RCC 7860 (cell line): ENCODE data around the gene CCDC40.
"Not testable (repeated sequence)": the region's sequence is repeated elsewhere in the genome, so short reads cannot be mapped to it uniquely, and the experiment has no call there.

Experiments used
- DNase-seq: peaks from one replicate; pipeline ENCODE4 v3.0.0-alpha.2; 2015; ENCODE audit warnings: low spot score
- FAIRE-seq: peaks from 2 replicates; lab custom pipeline; 2012; peaks lifted over from hg19 to GRCh38; lab: Jason Lieb, UNC

Gene CCDC40, protein sequence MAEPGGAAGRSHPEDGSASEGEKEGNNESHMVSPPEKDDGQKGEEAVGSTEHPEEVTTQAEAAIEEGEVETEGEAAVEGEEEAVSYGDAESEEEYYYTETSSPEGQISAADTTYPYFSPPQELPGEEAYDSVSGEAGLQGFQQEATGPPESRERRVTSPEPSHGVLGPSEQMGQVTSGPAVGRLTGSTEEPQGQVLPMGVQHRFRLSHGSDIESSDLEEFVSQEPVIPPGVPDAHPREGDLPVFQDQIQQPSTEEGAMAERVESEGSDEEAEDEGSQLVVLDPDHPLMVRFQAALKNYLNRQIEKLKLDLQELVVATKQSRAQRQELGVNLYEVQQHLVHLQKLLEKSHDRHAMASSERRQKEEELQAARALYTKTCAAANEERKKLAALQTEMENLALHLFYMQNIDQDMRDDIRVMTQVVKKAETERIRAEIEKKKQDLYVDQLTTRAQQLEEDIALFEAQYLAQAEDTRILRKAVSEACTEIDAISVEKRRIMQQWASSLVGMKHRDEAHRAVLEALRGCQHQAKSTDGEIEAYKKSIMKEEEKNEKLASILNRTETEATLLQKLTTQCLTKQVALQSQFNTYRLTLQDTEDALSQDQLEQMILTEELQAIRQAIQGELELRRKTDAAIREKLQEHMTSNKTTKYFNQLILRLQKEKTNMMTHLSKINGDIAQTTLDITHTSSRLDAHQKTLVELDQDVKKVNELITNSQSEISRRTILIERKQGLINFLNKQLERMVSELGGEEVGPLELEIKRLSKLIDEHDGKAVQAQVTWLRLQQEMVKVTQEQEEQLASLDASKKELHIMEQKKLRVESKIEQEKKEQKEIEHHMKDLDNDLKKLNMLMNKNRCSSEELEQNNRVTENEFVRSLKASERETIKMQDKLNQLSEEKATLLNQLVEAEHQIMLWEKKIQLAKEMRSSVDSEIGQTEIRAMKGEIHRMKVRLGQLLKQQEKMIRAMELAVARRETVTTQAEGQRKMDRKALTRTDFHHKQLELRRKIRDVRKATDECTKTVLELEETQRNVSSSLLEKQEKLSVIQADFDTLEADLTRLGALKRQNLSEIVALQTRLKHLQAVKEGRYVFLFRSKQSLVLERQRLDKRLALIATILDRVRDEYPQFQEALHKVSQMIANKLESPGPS

DNA sequence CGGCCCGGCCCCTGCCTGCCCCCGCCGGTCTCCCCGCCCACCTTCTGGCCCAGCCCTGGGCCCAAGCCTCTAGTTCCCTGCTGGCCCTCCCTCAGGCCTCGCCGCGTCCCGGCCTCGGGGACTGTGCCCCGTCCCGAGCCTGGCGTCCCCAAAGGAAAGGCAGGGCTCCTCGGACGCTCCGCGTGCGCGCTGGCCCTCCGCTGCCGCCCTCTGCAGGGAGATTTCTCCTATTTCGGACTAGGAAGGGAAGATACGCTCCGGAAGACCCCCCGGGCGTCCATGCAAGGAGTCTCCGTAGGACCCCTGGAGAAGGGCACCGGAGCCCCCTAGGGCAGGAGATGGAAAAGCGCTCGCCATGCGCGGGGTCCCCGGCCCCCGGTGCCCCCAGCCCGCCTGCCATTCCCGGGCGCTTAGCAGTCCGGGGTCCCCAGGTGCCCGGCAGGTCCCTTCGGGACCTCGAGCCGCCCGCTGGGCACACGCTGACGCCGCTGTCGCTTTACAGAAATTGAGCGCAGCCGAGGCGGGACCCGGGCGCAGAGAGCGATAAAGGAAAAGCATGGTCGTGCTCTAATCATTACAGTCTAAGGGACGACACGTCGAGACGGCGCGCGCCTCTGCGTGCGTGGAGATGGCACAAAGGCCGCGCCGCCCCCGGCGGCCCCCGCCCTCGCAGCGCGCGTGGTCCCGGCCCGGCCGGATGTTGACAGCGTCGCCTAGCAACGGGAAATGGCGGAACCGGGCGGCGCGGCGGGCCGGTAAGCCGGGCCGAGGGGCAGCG is at the start of gene CCDC40:
Gene CCDC40 (plus strand): TSS at position 706 of the 778 bp plus-strand sequence. CDS start 21 bp downstream, at position 727.
- peak; percentile 65 for DNase-seq
- FAIRE-seq: no peak

DNA sequence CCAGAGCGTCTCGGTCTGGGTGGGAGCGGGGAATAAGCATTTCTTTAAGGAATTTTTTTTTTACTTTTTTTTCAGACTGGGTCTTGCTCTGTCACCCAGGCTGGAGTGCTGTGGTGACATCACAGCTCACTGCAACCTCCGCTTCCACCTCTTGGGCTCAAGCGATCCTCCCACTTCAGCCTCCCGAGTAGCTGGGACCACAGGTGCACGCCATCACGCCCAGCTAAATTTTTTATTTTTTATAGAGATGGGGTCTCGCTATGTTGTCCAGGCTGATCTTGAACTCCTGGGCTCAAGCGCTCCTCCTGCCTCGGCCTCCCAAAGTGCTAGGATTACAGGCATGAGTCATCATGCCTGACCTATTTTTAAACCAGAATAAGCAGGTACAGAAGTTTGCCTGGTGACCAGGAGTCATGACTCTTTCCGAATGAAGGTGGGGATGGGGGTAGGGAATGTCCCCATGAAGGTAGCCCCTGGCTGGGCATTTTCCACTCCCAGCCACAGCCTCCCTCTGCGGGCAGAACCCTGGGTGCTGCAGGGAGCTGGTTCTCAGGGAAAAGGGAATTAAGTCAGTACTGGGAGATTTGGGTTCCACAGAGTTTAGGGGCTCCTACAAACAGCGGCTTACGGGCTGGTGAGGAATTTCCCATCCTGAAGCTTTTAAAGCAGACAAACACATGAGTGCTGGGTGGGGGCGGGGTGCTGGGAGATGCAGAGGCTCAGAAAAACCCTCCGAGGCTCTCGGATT is 49.1 kb upstream of the CCDC40 start:
- no peak for DNase-seq

GRCh38 chr17:79987935-79988184 is 48.6 kb upstream of the CCDC40 start:
- no peak for FAIRE-seq
- no peak for DNase-seq

More for the DNA sequence above, 49.1 kb upstream of the CCDC40 start:
- FAIRE-seq: no peak

DNA sequence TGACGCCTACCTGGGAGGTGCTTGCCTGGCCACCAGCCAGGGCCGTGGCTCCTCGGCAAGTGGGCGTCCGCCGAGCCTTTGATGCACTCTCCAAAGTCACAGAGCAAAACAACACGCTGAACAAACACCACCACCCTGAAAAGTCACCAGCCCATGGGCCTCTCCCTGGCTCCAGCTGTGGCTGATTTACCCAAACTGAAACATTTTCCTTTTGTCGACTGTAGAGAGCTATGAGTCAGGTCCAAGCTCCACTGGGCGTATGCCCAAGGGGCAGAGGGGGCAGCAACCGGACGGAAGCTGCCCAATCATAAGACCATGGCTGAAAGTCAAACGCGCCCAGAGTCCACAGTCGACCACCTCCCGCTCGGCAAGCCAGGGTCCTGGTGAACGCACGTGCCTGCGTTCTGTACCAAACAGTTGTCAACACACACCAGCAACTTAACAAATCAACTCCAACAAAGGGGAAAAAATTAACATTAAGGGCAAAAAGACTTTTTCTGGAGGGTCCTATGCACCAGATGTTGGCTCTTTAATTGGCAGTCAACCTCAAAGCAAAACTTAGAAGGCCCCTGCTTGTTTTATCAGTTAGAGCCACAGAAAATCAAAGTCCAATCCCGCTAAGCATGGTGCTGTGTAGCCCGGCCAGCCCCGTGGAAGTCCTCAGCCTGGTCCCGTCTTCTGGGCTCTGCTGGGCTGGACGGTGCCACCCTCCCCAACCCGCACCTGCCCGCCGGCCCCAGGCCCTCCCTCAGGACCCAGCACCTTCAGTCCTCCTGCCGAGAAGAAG is 48.1 kb upstream of the CCDC40 start:
- FAIRE-seq (no peak), DNase-seq (peak; percentile 21)

GRCh38 chr17:79989106-79989835 is 47.2 kb upstream of the CCDC40 start:
- FAIRE-seq (no peak), DNase-seq (no peak)

- DNase-seq: no peak
- FAIRE-seq: no peak
These were observed 46.3 kb upstream of the CCDC40 start for GRCh38 chr17:79990051-79990592.

- DNase-seq (no peak), FAIRE-seq (no peak)
These were observed 45.7 kb upstream of the CCDC40 start for GRCh38 chr17:79990704-79991103.

DNA sequence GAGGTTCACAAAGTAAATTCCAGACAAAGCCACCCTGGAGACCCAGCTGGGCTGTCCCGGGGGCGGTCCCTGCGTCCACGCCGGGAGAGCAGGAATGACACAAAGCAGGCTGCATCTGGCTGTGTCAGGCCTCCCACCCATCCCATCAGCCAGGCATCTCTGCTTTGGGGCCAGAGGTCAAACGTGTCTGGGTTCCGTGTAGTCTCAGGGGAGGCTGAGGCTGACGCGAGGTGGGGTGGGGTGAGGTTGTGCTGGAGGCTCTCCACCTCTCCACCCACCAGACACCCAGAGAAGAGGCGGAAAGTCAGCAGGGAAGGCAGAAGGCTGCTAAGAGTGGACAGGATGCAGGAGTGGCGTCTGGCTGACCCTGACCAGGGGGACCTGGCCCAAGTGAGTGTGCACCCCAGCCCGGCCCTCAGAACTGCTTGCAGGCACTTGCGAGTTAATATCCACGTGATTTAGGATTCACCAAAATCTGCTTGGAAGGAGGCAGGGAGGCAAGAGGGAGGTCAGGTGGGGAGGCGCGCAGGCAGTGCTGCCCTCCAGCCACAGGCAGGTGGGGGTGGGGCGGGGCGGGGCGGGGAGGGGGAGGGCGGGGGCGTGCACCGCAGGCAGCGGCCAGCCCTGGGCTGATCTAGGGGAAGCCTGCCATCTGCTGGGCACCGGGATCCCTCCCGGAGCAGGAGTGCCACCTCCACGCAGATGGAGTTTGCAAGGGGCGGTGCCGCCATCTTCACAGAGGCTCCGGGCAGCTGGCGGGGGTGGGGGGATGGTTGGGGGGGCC is 45.1 kb upstream of the CCDC40 start:
- FAIRE-seq (no peak), DNase-seq (peak; percentile 45)

- DNase-seq: no peak
- no peak for FAIRE-seq
These were observed 44.4 kb upstream of the CCDC40 start for GRCh38 chr17:79991924-79992648.

DNA sequence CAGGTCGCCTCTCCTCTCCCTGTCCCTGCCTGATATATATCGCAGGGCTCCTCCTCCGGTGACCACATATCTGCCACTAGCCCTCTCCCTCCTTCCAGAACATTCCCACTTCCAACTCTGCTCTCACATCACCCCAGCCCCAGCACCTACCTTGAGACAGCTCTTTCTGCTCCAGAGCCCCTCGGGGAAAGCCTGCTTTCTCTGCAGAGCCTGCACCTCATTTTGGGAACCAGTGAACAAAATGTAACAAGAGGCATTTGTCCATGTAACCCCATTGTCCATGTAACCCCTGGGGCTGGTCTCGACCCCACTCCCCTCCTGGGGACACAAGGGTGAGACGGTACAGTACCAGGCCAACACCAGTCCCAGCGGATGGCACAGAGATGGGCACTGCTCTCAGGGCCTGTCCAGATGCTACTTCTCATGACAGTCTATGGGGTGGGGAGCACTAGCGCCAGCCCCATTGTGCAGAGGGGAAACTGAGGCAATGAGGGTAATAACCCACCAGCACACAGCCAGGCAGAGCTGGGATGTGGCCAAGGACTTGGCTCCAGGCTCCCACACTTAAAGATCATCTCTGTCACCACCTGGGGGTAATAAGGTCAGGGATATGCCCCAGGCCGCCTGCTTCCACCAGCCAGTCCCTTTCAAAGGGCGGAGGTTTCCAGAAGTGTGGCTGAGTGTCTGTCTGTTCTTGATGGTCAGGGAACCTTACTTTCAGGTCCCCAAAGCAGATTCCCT is 43.6 kb upstream of the CCDC40 start:
- FAIRE-seq: no peak

DNA sequence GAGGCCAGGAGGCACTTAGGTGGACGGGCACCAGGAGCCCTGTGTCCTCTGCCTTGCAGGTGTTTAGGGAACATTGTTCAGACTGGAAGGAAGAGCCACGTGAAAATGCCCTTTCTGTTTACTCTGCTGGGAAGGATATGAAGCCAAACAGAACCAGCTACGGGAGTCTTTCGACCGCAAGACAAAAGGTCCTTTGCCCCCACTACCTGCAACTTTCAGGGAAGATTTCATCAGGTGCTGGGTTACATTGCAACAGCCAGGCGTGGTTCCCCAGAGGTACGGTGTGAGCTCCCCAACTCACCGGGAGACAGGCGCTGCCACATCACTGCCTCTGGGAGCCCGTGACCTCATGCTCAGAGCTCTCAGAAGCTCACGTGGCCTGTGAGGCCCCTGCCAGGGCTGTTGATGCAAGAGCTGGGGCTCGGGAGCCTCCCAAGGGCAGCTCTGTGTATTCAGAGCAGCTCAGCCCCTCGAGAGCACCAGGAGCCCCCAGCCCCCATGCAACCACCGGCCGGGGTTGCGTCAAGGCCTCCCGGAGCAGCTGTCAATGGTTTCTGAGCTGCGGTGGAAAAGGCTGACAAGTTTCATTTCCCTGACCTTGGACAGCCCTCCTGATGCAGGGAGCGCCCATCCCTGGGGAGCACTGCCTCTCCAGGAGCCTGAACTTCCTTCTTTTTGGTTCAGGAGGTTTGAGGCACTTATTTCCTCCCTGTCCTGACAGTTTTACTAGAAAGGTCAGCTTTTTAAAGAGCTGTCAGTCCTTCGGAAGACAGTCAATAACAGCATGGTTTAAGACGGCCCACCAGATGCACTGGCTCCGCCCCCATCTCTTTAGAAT is 42.8 kb upstream of the CCDC40 start:
- DNase-seq (no peak), FAIRE-seq (no peak)

More for the DNA sequence above, 43.6 kb upstream of the CCDC40 start:
- no peak for DNase-seq

DNA sequence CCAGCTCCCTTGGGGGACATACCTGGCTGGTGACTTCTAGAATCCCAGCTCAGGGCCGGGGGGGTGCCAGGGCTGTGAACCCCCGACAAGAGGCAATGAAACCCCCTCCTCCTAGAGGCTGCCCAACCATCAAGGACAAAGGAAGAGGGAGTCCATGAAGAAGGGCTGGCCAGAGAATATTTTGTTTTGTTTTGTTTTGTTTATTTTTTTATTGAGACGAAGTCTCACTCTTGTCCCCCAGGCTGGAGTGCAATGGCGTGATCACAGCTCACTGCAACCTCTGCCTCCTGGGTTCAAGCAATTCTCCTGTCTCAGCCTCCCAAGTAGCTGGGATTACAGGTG is 42.2 kb upstream of the CCDC40 start:
- not testable (repeated sequence) for FAIRE-seq, DNase-seq

DNA sequence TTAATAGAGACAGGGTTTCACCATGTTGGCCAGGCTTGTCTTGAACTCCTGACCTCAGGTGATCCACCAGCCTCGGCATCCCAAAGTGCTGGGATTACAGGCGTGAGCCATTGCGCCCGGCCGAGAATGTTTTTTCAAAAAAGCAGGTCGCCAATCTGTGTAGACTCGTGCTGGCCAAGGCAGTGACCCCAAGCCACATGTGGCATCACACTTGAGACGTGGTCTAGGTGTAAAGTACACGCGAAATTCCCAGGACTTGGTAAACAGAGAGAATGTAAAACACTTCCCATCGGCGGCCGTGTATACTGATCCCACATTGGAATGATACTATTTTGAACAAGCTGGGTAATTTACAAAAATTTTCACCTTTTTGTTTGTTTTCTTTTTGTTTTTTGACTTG is 41.8 kb upstream of the CCDC40 start:
- no peak for DNase-seq
- FAIRE-seq: no peak

DNA sequence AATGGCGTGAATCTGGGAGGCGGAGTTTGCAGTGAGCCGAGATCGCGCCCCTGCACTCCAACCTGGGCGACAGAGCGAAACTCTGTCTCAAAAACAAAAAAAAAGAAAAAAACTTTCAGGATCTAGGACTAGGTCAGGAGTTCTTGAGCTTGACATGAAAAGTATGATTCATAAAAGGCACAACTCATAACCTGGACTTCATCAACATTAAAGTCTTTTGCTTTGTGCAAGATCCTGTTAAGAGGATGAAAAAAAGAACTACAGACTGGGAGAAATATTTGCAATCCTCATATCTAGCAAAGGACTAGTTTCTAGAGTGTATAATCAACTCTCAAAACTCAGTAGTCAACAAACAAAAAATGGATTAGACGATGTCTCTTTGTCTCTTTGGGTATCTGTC is 40.7 kb upstream of the CCDC40 start:
- DNase-seq (no peak), FAIRE-seq (no peak)

DNA sequence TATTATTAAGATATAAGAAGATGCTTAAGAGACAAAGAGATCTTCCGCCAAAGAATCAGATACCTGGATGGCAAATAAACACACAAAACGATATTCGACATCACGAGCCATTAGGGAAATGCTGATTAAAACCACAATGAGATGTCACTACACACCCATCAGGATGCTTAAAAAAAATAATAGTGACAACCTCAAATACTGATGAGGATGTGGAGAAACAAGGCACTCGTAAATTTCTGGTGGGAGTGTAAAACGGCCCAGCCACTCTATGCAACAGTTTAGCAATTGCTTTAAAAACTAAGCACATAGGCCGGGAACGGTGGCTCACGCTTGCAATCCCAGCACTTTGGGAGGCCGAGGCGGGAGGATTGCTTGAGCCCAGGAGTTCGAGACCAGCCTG is 40.2 kb upstream of the CCDC40 start:
- DNase-seq: no peak
- FAIRE-seq: no peak
